ENCODE measurements around the gene CDIP1. TPM values are rescaled to one million over a fixed set of nuclear protein-coding genes. Genes with fewer than 3 reads are reported as not detected.

CDIP1 gene
- total RNA-seq, 1 donor from 2014 or later: 7.4 TPM

DNA sequence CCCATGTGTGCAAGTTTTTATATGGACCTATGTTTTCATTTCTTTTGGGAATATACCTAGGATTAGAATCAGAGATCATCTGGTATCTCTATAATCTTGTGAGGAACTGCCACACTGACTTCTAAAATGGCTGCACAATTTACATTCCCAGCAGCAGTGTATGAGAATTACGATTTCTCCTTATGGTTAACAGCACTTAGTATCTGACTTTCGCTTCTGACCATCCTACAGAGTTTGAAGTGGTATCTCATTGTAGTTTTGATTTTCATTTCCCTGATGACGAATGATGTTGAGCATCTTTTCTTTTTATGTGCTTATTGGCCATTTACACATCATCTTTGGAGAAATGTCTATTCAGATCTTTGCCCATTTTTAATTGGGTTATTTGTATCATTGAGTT, 27.6 kb upstream of the CDIP1 start:
- Histone ChIP-seq H3K36me3 (ENCODE audit: control insufficient read depth, insufficient read depth, low read length) (no peaks in the 10 kb centered on the region), H3K4me3 (ENCODE audit: low read depth, low read length) (no peak overlapping the region), H3K27me3 (ENCODE audit: control insufficient read depth, insufficient read depth, low read length) (no peaks in the 10 kb centered on the region)
- TF ChIP-seq, protein P1, sequence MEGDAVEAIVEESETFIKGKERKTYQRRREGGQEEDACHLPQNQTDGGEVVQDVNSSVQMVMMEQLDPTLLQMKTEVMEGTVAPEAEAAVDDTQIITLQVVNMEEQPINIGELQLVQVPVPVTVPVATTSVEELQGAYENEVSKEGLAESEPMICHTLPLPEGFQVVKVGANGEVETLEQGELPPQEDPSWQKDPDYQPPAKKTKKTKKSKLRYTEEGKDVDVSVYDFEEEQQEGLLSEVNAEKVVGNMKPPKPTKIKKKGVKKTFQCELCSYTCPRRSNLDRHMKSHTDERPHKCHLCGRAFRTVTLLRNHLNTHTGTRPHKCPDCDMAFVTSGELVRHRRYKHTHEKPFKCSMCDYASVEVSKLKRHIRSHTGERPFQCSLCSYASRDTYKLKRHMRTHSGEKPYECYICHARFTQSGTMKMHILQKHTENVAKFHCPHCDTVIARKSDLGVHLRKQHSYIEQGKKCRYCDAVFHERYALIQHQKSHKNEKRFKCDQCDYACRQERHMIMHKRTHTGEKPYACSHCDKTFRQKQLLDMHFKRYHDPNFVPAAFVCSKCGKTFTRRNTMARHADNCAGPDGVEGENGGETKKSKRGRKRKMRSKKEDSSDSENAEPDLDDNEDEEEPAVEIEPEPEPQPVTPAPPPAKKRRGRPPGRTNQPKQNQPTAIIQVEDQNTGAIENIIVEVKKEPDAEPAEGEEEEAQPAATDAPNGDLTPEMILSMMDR (IDR thresholded peaks at IDR 0.05; ENCODE audit: insufficient read depth, low read length, severe bottlenecking): no peak
- DNase-seq (ENCODE audit: low read depth) (no peak), FAIRE-seq (no peak)

- TF ChIP-seq, protein P1 (IDR thresholded peaks at IDR 0.05; ENCODE audit: insufficient read depth, low read length, severe bottlenecking): no peak
- DNase-seq (ENCODE audit: low read depth) (peak; percentile 11), FAIRE-seq (no peak)
- Histone ChIP-seq H3K27me3 (ENCODE audit: control insufficient read depth, insufficient read depth, low read length) (no peaks in the 10 kb centered on the region), H3K36me3 (ENCODE audit: control insufficient read depth, insufficient read depth, low read length) (no peaks in the 10 kb centered on the region), H3K4me3 (ENCODE audit: low read depth, low read length) (no peak overlapping the region)
Observed at GRCh38 chr16:4564661-4565267, 26.2 kb upstream of the CDIP1 start.

DNA sequence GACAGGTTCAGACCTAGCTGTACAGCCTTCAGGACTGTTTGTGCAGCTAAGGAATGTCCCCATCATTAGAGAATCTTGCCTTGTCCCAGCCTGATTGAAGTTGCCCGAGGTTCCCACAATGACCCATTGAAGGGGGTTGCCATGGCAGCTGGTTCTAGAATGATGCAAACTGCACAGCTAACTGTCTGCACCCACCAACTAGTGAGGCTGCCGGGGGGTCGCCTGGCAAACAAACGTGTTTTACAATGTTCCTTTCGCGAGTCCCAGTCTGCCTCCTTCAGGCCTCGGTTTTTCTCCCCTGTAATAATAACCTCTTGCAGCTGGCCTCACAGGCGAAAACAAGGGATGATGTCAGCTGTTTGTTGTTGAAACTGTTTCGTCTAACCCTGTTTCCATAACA, 23.0 kb upstream of the CDIP1 start:
- DNase-seq (ENCODE audit: low read depth): no peak
- no peak for FAIRE-seq
- no peaks in the 10 kb centered on the region for H3K36me3 ChIP-seq (ENCODE audit: control insufficient read depth, insufficient read depth, low read length)
- no peak overlapping the region for H3K4me3 ChIP-seq (ENCODE audit: low read depth, low read length)
- peaks cover 2% of the 10 kb centered on the region for H3K27me3 ChIP-seq (ENCODE audit: control insufficient read depth, insufficient read depth, low read length)
- TF ChIP-seq, protein P1 (IDR thresholded peaks at IDR 0.05; ENCODE audit: insufficient read depth, low read length, severe bottlenecking): no peak

DNA sequence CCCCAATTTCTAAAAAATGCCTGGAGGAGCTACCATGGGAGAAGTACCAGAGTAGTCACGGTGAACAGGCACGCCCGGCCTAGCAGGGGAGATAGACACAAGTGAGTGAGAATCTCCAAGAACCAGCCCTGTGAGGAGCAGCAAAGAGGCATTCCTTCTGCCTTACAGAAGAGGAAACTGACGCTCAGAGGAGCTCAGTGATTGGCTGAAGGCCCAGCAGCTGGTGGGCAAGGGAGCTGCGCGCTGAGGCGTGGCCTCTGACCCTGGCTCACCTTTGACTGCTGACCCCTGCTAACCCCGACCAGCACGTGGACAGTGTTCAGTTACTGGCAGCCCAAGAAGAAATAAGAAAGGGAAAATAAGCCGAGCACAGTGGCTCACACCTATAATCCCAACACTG, 19.4 kb upstream of the CDIP1 start:
- H3K4me3 ChIP-seq (ENCODE audit: low read depth, low read length): no peak overlapping the region
- peaks cover 5% of the 10 kb centered on the region for H3K27me3 ChIP-seq (ENCODE audit: control insufficient read depth, insufficient read depth, low read length)
- FAIRE-seq (no peak), DNase-seq (ENCODE audit: low read depth) (no peak)
- H3K36me3 ChIP-seq (ENCODE audit: control insufficient read depth, insufficient read depth, low read length): no peaks in the 10 kb centered on the region
- TF ChIP-seq, protein P1 (IDR thresholded peaks at IDR 0.05; ENCODE audit: insufficient read depth, low read length, severe bottlenecking): no peak

DNA sequence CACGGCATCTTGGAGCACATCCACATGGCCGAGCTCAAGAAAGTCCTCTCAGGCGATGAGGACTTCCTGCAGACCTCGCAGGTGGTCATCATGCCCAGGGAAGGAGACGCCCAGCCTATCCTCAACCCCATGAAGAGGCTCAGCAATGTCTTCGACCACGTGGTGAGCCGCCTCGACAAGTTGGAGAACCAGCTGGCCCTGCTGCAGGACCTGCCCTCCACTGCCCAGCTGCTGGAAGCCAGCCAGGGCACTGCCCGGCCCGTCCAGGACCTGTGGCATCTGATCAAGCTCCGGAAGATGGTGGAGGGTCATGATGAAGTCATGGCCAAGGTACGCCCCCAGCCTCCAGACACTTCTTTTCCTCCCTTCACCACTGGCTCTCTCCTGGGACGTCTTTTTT, 18.0 kb upstream of the CDIP1 start:
- H3K4me3 ChIP-seq (ENCODE audit: low read depth, low read length): no peak overlapping the region
- no peak for FAIRE-seq
- no peaks in the 10 kb centered on the region for H3K36me3 ChIP-seq (ENCODE audit: control insufficient read depth, insufficient read depth, low read length)
- DNase-seq (ENCODE audit: low read depth): no peak
- H3K27me3 ChIP-seq (ENCODE audit: control insufficient read depth, insufficient read depth, low read length): peaks cover 5% of the 10 kb centered on the region
- TF ChIP-seq, protein P1 (IDR thresholded peaks at IDR 0.05; ENCODE audit: insufficient read depth, low read length, severe bottlenecking): no peak

DNA sequence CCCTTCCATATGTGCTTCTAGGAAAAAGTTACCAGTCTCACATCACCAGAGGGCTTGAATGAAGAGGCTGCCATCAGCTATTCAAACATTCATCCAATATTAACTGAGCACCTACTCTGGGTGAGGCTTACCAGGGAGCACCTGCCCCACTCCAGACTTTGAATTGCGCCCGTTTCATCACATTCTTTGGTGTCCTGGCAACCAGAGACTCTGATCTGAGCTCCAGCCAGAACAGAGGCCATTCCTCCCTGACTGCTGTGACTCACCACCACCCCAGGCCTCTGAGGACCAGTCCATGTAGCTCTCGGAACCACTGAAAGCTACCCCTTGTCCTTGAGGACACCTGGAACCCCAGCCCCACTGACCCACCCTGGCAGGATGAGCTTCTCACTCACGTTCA, 17.5 kb upstream of the CDIP1 start, which contains the start of gene C16orf96:
C16orf96 (plus strand) TSS at position 229 of the 400 bp plus-strand sequence; CDS start at position 379, 150 bp downstream.
- TF ChIP-seq, protein P1 (IDR thresholded peaks at IDR 0.05; ENCODE audit: insufficient read depth, low read length, severe bottlenecking): no peak
- Histone ChIP-seq H3K36me3 (ENCODE audit: control insufficient read depth, insufficient read depth, low read length) (no peaks in the 10 kb centered on the region), H3K4me3 (ENCODE audit: low read depth, low read length) (no peak within 1 kb of the TSS), H3K27me3 (ENCODE audit: control insufficient read depth, insufficient read depth, low read length) (peaks cover 5% of the 10 kb centered on the region)
- FAIRE-seq (no peak), DNase-seq (ENCODE audit: low read depth) (no peak)
